NCI-H1092 (cell line): ENCODE results near the gene SUGCT.

Experiments
- DNase-seq: peaks from one replicate; lab custom pipeline; 2025; lab: John Stamatoyannopoulos, UW

The SUGCT gene

DNA sequence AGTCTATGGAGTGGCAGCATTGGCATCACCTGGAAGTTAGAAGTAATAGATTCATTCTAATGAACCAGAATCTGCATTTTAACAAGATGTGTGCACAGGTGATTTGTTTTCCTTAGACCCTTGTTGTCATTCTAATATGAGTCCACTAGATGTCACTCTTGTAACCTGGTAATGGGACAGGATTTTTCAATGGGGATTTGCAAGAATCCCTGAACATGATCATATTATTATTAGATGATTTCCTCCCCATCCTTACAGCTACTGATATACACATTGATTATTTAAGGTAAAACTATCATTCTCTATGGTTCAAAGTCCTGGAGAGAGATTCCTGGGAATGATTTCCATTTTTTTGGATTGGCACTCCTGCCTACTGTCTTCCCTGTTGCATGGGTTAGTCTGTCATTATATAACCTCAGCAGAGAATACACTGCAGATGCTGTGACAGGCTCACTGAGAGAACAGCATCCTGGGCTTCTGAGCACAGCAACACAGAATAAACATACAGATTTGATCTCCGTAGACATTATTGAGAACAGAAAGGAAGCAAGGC is 194.9 kb downstream of the SUGCT start:
- DNase-seq = peak; percentile 0

- DNase-seq = no peak
Measured at GRCh38 chr7:40330408-40330807, 195.6 kb downstream of the SUGCT start.

DNA sequence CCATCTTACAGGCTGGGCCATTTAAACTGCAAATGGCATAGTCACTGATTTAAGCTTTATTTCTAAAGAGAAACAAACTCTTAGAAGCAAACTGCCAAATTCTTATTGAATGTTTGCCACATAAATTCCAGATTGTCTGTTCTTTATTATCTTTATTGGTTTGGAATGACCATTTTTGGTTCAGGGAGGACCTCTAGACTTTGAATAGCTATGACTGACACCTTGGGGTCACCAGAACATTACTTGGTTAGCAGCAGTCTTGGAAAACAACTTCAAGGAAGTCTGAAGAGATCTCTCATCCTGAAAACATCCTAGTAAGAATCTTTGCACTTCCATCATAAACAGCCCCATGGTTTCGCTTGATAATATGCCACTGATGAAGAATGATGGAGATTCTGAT is 197.1 kb downstream of the SUGCT start:
- no peak for DNase-seq

- no peak for DNase-seq
Measured at GRCh38 chr7:40332516-40332915, 197.7 kb downstream of the SUGCT start.

GRCh38 chr7:40341836-40342235 is 207.0 kb downstream of the SUGCT start:
- no peak for DNase-seq

DNA sequence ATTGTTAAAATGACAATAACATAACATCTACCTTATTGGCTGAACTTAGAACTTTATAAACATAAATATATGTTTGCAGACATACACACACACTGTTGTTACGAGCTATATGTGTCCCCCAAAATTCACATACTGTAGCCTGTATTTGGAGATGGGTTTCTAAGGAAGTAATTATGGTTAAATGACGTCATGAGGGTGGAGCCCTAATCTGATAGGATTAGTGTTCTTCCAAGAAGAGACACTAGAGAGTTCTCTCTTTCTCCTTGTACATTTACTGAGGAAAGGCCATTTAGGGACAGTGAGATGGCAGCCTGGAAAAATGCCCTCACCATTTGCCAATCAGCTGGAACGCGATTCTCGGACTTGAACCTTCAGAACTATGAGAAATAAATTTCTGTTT is 211.7 kb downstream of the SUGCT start:
- DNase-seq = no peak

GRCh38 chr7:40348126-40348728 is 213.4 kb downstream of the SUGCT start:
- no peak for DNase-seq

DNA sequence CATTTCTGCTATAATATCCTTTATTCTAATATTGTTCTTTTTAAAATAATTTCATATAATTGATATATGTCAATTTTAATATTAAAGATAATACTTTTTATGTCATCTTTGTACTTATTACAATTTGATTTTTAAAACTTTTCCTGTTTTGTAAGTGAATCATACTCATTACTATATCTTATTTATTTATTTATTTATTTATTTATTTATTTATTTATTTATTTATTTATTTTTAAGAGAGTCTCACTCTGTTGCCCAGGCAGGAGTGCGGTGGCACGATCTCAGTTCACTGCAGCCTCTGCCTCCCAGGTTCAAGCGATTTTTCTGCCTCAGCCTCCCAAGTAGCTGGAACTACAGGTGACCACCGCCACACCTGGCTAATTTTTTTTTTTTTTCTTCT is 215.3 kb downstream of the SUGCT start:
- no peak for DNase-seq

- no peak for DNase-seq
Measured at GRCh38 chr7:40354711-40355110, 219.9 kb downstream of the SUGCT start.

DNA sequence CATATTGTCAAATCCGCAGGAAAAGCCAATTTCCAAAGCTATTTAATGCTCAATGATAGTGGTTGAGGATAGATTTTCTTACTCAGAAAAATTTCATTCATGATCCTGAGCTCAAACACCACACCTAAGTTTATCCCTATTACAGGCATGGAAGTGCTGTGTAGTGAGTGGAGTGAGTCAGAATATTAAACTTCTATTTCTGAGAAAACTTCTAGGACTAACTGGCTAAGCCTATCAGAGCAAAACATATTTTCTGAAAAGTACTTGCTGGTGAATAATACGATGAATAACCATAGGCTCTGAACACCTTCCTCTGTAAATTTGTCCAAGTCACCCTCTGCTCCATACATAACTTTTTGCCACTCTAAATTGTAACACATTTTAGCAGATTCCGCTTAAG is 221.5 kb downstream of the SUGCT start:
- no peak for DNase-seq

DNA sequence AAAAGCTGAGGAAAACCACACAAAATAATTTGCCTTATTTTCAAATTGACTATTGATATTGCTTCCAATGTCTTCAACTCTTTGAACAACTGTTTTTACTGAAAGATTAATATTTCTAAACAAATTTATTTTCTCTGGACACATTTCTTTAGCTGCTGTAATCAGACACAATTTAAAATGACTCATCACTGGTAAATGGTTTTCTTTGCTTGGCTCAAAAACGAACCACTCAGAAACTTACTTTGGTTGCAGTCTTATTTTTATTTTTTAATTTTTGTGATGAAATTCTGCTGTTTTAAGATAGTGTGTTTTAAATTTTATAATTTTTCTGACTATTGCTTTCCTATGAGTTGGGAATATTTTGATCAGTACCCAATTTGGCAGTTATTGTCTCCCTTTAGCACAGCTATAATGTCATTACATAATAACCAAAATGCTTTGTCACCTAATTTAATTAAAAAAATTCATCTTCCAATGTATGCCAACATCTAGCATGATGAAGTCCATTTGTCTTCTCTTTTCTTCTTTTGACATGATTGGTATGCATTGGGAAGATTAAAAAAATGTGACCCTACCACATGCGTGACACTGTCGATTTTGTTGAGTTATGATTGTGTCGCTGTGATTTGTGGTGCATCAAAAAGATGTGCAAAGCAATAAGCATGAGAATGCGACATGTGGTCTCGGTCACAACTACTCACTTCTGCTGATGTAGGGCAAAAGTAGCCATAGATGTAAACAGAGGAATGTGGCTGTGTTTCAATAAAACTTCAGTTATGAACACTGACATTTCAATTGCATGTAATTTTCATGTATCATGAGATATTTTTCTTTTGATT is 222.3 kb downstream of the SUGCT start:
- no peak for DNase-seq

- no peak for DNase-seq
Measured at GRCh38 chr7:40369641-40370277, 235.0 kb downstream of the SUGCT start.

DNA sequence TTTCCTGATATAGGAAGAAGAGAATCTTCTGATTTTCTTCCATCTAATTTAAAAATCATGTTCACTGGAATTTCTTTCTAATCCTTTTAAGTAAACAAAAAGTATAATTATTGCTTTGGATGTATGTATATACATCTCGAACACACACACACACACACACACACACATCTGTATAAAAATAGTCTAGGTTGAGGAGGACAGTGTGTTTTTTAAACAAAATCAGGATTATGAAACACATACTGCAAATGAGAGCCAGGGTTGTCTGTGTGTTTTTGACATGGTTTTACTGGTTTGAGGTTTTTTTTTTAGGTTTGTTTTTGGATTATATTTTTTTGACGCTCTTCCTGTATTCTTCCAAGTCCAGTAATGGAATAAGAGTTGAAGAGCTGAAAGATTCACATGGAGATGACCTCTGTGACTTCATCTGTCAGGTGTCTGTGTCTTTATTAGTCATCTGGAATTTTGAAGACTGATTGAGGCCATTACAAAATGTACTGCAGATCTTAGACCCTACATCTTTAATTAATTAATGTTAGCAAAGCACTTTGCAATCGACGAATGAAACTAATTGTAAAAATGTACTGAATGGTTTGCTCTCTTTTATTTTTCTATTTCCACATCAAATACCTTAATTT is 237.1 kb downstream of the SUGCT start:
- DNase-seq = no peak

GRCh38 chr7:40374575-40374974 is 239.8 kb downstream of the SUGCT start:
- no peak for DNase-seq

DNA sequence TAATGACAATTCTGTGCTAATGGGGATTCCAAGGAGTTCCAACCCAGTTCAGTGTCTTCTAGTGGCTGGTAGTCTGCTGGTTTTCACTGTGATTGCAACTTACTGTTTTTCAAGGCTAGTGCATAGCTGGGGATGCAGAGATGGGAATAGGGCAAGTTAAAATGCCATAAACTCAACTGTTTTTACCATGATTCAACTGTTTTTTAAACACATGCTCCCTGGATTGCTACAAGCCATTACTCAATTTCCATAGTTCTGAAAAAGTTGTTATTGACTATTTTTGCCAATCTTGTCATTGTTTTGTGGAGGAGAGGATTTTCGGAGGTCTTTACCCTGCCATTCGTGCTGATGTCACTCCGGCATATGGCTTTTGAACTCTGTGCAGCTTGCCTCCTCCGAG is 245.3 kb downstream of the SUGCT start:
- DNase-seq = no peak

DNA sequence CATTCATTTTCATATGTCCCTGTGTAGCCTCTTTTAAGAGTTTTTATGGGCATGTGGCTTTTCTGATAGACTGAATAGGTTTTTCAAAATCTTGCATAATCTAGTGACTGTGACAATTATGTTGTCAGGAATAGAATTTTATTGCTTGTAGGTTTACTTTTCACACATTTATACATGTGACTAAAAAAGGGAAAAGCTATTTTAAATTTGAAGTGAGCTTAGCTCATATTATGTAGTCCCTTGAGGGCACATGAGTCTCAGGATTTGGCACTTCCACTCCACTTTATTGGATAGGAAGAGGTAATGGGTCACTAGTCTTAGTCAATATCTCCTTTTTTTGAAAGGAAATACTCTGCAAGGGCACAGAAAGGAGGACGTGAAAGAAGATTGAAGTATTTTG is 247.3 kb downstream of the SUGCT start:
- DNase-seq = no peak

DNA sequence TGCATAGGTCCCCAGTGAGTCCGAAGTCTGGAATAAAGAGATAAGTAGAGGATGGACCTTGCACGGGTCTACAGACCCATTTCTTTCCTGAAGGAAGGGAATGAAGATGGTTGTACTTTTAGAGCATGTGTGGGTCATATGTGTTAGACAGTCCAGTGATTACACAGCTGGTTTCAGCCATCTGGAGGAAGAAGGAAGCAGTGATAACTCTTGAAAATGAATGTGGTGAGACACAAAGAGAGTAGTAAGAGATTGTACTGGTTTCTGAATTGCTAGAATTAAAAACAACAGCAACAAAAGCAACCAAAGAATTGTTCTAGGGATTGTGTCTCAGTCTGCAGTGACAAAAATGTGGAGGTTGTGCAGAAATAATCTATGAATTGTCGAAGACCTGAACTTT is 258.9 kb downstream of the SUGCT start:
- DNase-seq = no peak

DNA sequence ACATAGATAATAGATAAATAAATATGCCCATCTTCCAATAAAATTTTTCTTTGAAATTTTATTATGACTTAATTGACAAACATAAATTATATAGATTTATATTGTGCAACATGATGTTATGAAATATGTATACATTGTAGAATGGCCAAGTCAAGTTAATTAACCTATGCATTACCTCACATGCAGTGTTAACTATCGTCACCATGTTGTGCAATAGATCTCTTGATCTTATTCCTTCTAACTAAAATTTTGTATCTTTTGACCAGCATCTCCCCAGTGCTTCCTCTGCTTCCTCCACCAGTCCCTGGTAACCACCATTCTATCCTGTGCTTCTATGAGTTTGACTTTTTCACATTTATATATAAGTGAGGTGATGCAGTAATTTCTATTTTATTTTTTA is 259.6 kb downstream of the SUGCT start:
- DNase-seq = no peak

DNA sequence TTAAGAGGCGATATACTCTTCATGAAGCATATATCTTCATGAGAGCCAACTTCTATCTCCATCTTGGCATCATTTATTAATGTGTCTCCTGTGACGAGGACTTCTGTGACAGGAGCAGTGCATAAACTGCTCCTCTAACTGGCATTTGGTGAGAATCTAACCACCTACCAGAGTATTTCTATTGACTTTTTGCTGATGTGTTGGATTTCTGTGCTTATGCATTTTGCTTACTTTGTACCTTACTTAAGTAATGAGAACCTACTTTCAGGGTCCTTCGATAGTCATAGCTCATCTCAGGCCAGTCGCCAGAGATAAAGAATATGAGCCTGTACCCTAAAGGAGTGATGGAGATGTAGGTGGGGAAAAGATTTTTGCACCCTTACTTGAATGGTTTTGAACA is 265.7 kb downstream of the SUGCT start:
- DNase-seq = no peak

DNA sequence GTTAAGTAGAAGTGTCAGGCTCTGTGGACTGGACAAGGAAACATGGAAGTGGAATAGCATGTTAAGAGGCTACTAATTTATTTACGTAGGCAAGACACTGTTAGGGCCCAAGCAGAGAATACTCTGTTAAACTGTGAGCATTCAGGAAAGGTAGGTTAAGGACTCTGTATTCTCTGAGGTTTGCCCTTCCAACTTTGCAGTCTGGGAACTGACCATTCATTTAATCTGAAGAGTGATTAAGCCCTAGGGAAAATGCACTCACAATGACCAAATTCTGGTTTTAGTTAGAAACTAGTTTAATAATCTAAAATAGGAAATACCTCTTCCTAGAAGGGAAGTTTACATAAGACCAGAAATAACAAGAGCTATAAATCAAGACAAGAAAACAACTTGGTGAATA is 266.6 kb downstream of the SUGCT start:
- no peak for DNase-seq

DNA sequence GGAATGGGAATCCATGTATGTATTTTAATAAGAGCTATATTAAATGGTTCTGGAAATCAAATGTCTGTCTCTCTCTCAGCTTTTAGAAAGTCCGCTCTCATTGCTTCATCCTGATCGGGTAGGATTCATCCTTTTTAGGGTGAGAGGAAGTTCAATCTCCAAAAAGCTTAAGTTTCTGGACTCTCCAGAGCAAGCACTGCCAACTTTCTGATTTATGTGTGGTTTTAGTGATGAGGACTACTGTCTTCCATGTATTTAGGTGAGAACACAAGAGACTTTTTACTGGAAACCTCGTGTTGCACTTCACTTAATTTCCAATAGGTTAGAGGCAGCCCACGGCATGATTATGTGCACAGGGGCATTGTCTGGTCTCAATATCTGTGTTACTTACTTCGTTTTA is 267.9 kb downstream of the SUGCT start:
- DNase-seq = no peak

GRCh38 chr7:40403703-40404476 is 269.1 kb downstream of the SUGCT start:
- no peak for DNase-seq
